Measurements from ENCODE around the gene PCDH10.

Gene PCDH10

GRCh38 chr4:133156096-133156495 is 7.0 kb downstream of the PCDH10 start:
- DNase-seq (ENCODE audit: insufficient read length, low spot score) = no peak
- no peak for FAIRE-seq
- no peak for TF ChIP-seq CTCF (IDR thresholded peaks at IDR 0.05; ENCODE audit: insufficient read depth, missing control alignments)

GRCh38 chr4:133156556-133156955 is 7.5 kb downstream of the PCDH10 start:
- no peak for TF ChIP-seq CTCF (IDR thresholded peaks at IDR 0.05; ENCODE audit: insufficient read depth, missing control alignments)
- DNase-seq (ENCODE audit: insufficient read length, low spot score) (no peak), FAIRE-seq (no peak)

GRCh38 chr4:133157460-133158160 is 8.5 kb downstream of the PCDH10 start:
- no peak for FAIRE-seq
- TF ChIP-seq CTCF (IDR thresholded peaks at IDR 0.05; ENCODE audit: insufficient read depth, missing control alignments) = no peak

GRCh38 chr4:133160853-133161252 is 11.8 kb downstream of the PCDH10 start:
- FAIRE-seq (no peak), DNase-seq (ENCODE audit: insufficient read length, low spot score) (no peak)
- TF ChIP-seq CTCF (IDR thresholded peaks at IDR 0.05; ENCODE audit: insufficient read depth, missing control alignments) = no peak

More at GRCh38 chr4:133157460-133158160, 8.5 kb downstream of the PCDH10 start:
- no peak for DNase-seq (ENCODE audit: insufficient read length, low spot score)

GRCh38 chr4:133161570-133162295 is 12.6 kb downstream of the PCDH10 start:
- FAIRE-seq (peak; percentile 87), DNase-seq (ENCODE audit: insufficient read length, low spot score) (no peak)
- no peak for TF ChIP-seq CTCF (IDR thresholded peaks at IDR 0.05; ENCODE audit: insufficient read depth, missing control alignments)

GRCh38 chr4:133162941-133163340 is 13.8 kb downstream of the PCDH10 start:
- FAIRE-seq (no peak), DNase-seq (ENCODE audit: insufficient read length, low spot score) (no peak)
- TF ChIP-seq CTCF (IDR thresholded peaks at IDR 0.05; ENCODE audit: insufficient read depth, missing control alignments) = no peak

GRCh38 chr4:133178956-133179355 is 29.9 kb downstream of the PCDH10 start:
- DNase-seq (ENCODE audit: insufficient read length, low spot score) (no peak), FAIRE-seq (no peak)
- TF ChIP-seq CTCF (IDR thresholded peaks at IDR 0.05; ENCODE audit: insufficient read depth, missing control alignments) = no peak

All from D721Med (cell line).